NCI-H526 (cell line): ENCODE results near the gene OOSP3.
"Not testable (repeated sequence)": the region's sequence is repeated elsewhere in the genome, so short reads cannot be mapped to it uniquely, and the experiment has no call there.

ENCODE experiments used
- DNase-seq, 2 experiments: peaks; one replicate each; lab custom pipeline; 2025; lab: John Stamatoyannopoulos, UW

Gene OOSP3, protein sequence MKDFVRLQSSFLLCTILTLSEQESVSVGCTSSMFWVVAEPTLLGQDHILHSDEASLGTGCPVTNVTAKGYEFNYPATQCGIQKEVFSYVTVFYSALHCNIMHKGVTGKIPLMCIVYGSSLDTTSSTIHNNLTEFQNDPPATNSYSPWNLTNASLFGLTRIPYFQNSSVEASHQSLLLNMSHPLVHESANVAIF

DNA sequence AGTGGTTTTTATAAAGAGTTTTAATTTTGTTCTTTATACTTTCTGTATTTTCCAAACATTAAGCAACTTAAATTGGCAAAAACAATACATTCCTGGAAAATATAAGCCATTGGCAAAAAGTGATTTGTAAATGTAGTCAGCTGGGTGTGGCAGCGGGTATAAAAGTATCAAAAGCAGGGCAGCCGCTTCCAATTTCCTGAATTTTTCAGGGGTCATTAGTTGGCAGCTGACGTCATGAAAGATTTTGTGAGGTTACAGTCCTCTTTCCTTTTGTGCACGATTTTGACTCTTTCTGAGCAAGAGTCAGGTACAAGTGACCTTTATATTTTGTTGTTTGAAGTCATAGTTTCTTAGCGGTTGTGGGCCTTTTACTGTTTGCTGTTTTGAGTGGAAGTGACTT, at the start of gene OOSP3:
Gene OOSP3, plus strand, starts transcription at position 208 of the 400 bp plus-strand sequence. Its CDS starts 27 bp downstream, at position 235.
- no peak for DNase-seq

DNA sequence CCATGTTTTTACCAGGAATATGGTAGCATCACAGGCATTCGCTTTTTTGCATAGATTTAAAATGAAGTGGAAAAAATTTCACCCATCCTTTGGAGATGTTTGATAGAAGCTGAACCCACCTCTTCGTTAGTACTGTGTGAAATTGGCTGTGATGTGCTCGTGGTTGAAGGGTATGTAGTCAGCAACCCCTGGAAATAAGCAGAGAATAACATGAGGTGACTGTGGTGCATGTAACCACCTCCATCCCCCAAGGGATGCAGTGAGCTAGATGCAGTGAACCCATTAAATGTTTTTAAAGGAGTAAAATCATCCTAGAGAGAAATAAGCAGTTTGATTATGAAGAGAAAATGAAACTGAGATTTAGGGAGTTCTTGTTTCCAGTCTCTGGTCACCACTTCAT, 49.2 kb upstream of the OOSP3 start:
- no peak for DNase-seq

DNA sequence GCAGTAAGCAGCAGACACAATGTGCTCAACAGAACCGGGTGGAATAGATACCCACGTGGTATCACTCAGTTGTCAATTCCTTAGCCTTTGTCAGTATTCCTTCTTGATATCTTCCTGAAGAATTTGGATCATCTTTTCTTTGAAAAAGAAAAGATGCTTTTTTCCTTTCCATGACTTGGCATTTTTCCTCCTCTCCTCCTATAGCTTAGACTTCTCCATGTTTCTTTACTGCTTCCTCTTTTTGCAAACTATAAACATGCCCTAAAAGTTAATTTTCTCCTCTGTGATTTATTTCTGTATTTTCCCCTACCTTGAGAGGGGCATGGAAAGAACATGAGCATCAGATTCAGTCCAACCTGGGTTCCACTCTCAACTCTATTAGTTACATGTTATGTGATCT, 45.0 kb upstream of the OOSP3 start:
- DNase-seq = no peak

DNA sequence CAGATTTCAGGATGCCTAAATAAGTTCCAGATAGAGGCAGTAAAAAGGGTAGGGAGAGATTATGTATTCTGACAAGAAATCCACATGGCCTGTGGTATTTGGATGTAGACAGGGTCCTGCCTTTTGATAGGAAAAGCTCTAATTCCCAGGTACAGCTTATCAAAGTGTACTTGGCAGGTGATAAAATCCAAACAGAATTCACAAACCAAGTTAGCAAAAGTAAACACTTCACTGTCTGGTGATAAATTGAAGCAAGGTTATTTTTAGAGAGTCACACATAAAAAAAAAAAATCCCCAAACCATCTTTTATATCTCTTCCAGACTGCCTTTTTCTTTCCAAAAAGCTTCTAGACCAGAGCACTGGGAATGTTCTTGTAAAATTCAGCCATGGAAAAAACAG, 39.0 kb upstream of the OOSP3 start:
- no peak for DNase-seq

DNA sequence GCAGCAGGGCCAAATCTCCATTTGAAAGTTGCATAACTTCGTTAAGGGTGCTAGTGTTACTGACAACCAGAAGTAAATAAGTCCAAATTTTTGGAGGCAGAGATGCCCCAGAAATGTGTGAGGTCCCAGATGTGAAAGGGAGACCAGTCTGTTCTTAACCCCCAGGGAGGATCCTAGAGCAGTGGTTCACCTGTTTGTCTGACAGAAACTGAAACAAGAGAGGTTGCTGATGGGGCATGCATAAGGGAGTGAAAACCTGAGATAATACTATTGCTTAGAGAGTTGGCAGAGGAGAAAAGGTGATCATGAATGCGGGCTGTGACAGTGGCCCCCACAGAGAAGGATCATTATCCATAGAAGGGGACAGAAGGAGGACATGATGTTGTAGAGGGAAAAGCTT, 37.1 kb upstream of the OOSP3 start:
- no peak for DNase-seq

DNA sequence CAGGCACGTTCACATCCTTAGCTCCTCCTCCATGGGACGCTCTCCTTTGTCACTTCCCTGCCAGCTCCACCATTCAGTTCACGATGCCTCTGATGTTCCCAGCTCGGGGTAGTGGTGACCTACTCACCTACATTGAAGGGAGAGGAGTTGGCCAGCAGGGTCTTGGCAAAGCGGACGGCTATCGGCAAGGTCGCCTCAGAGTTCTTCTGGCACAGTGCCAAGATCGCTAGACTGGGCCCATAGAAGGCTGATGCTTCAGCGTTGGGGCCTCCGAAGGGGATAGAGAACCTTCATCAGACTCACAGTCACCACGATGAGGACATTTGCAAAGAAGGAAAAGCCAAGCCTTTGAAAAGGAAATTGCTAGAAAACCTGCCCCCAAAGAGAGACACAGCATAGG, 36.3 kb upstream of the OOSP3 start:
- no peak for DNase-seq

DNA sequence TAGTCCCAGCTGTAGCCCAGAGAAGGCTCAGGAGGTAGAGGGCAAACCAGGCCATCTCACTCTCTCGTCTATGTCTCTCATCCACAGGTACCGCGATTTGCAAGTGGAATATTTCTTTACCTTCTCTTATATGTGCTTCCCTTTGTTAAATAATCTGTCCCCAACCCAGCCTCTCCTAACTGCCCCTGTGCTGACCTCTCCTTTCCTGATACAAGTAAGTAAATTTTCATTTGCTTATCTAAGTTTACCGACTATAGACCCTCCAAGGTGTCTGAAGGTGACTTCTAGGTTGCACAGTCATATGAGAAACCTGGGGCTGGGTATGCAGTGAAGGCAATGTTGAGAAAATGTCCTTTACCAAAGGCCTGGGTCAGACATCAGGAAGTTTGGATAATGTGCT, 33.2 kb upstream of the OOSP3 start, which contains the start of gene CBLIF:
Gene CBLIF, minus strand, starts transcription at position 101 of the 400 bp plus-strand sequence. Its CDS starts 46 bp downstream, at position 55.
- DNase-seq = no peak

DNA sequence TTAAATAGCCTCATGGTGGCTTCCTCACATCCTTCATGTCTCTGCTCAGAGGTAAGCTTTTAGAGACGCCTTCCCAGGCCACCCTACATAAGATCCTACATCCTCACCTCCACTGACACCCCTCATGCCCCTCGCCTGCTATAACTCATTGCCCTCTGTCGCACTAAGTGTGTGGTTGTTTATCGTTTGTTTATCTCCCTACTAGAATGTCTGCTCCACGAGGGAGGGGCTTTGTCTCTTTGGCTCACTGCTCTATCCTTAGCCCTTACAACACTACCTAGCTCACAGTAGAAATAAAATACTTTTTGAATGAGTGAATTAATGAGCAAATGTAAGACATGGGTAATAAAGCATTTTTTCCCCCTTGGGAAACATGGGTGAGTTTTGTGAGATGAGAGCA, 32.0 kb upstream of the OOSP3 start:
- no peak for DNase-seq

DNA sequence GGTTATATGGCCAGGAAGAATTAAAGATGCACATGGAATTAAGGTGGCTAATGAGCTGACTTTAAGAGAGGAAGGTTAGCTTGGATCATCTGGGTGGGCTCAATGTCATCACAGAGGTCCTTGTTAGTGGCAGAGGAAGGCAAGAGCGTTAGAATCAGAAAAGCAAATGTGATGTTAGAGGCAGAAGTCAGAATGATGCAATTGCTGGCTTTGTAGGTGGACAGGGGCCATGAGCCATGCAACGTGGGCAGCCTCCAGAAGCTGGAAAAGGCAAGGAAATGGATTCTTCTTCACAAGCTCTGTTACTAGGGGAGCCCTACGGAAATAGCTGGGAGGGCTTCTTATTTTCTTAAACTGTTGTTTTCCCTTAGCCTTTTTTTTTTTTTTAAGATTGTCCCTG, 31.0 kb upstream of the OOSP3 start:
- no peak for DNase-seq

DNA sequence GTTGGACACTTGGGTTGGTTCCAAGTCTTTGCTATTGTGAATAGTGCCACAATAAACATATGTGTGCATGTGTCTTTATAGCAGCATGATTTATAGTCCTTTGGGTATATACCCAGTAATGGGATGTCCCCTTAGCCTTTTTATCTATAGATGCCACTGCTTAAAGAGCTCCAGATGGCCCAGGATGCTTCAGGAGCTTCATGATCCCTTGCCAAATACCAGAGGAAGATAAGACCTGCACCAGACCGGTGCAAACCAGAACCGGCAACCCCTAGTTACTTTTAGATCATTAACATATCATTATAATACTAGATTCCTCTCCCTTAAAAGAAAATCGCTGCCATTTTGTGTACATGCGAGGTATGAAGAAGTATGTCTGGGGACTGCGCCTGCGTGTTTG, 30.1 kb upstream of the OOSP3 start:
- DNase-seq = not testable (repeated sequence)

DNA sequence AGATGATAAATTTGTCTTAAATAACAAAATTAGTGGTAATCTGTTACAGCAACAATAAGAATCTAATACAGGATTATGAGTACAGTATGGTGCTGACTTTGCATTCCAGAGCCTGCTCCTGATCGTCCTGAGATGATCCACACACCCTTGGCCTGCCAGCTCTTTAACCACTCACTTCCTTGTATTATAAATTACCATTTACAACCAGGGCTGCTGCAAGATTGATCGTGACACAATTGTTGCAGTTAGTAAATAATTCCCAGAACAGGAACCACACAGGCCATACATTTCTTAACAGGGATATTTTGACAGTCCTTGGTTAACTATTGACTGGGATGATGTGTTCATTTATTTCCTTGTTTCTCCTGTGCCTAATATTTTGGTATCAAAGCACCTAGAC, 29.5 kb upstream of the OOSP3 start:
- DNase-seq = no peak

DNA sequence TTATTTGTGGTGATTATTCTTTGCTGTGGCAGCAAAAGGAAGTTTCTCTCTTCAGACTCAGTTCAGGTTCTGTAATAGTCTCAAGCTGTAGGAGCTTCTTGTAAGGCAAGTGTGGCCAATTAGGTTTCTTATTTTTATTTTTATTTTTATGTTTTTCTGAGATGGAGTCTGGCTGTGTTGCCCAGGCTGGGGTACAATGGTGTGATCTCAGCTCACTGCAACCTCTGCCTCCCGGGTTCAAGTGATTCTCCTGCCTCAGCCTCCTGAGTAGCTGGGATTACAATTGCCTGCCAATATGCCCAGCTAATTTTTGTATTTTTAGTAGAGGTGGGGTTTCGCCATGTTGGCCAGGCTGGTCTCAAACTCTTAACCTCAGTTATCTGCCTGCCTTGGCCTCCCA, 29.0 kb upstream of the OOSP3 start:
- not testable (repeated sequence) for DNase-seq

DNA sequence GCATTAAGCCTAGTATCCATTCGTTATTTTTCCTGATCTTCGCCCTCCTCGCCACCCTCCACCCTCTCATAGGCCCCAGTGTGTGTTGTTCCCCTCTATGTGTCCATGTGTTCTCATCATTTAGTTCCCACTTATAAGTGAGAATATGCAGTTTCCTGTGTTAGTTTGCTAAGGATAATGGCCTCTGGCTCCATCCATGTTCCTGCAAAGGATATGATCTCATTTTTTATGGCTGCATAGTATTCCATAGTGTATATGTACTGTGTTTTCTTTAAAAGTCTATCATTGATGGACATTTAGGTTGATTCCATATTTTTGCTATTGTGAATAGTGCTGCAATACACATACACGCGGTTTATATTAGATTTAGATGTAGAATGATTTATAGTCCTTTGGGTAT, 27.2 kb upstream of the OOSP3 start:
- not testable (repeated sequence) for DNase-seq

DNA sequence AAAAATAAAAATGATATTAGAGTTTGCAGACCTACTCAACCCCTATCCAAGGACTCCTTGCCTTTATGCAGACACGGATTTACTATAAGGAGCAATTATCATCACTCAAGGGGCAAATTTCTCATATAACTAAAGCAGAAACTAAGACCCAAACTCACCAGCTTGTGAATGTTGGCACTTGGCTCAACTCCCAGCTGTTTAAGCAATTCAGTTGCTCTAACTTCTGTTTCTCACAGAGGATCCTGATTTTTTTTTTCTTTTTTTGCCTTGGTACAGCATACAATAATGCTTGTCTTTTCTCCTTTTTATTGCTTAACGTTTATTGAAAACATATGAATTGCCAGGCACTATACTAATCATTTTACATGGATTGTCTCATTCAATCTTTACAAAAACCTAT, 23.7 kb upstream of the OOSP3 start:
- no peak for DNase-seq

DNA sequence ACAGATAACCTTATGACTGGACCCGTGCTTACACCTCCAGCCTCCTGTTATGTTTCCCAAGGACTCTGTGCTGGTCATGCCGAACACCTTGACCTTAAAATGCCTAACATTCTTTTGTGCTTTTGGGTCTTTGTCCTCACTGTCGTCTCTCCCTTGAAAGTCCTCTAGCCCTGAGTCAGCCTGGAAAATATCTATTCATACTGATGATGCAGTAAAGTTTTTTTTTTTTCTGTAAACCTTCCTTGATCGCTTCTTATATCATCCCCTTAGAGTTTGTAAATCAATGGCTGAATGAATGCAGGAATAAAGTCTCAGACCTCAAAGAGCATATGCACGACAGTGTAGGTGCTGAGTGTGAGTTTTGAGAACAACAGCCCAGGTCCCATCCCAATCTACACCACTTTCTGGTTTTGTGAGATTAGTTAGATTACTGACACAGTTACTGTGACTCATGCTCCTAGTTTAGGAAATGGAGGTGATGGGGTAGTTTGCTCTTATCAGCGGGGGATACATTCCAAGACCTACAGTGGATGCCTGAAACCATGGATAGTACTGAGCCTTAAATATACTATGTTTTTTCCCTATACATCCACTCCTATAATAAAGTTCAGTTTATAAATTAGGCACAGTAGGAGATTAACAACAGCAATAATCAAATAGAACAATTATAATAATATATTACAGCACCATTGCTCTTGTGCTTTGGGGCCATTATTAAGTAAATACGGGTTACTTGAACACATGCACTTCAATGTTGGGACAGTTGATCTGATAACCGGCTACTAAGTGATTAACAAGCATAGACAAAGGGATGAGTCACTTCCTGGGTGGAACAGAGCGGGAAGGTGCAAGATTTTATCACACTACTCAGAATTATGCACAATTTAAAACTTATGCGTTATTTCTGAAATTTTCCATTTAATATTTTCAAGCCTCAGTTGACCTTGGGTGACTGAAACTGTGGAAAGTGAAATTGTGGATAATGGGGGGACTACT, 20.8 kb upstream of the OOSP3 start:
- no peak for DNase-seq

DNA sequence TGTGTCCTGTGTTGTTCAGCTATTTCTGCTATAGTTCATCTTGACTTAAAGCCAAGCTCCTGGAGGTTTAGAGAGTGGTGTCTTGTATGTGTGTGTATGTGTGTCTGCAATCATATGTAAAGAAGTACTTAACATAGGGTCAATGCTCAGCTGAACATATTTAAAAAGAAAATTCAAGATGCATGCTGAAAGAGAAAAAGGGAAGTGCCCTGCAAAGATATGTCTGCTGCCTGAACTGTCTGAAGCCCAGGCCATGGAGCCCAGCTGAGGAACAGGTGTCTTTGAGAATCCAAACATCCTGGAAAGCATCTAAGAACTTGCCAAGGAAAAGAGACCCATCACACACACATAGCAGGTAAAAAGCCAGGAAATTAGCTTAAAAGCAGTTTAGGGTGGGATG, 18.9 kb upstream of the OOSP3 start:
- DNase-seq = no peak

DNA sequence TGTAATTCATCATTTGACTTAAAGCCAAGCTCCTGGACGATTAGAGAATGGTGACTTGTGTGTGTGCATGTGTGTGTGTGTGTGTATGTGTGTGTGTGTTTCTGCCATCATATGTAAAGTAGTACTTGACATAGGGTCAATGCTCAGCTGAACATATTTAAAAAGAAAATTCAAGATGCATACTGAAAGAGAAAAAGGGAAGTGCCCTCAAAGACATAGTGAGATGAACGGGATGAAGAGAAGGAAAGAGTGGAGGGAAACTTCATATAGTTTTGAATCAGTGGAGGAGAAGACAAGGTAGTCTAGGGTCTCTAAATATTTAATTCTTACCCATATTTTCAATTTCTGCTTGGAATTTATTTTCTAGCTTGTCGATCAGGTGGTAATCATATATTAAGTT, 16.3 kb upstream of the OOSP3 start:
- DNase-seq = no peak

DNA sequence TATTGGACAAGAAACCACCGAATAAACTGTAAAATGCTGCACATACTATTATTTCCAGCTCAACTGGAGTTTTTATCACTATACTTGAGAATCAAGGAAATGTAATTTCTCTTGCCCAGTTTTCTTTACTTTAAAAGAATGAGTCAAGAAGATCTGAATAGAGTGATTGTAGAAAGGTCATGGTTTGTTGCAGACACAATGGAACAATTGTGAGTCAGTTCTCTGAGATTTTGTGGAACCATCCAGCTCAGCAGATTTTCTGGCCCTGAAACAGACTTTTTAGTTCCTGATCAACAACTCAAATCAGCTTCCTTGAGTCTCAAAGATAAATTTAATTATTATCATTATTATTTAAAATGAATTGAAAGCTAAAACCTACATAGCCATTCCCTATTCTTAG, 13.6 kb upstream of the OOSP3 start:
- DNase-seq = no peak

DNA sequence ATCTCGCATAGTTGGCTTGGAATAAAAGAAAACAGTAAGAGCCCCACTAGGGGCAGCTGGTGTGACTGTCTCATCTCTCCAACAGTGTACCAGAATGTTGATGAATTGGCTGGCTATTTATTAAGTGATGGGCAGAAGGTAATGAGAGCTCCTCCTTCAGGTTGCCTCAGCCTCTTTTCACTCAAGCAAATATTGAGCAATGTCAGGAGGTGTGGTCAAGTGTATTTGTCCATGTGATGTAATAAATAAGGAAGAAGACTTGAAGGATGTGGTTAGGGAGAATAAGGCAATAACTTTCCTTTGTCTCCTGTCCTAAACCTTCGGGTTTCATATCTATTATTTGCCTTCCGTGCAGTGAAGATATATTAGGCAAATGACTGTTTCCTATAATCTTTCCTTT, 12.2 kb upstream of the OOSP3 start, which contains the start of gene TCN1:
Gene TCN1, minus strand, starts transcription at position 91 of the 400 bp plus-strand sequence. Its CDS starts 17 bp downstream, at position 74.
- no peak for DNase-seq

DNA sequence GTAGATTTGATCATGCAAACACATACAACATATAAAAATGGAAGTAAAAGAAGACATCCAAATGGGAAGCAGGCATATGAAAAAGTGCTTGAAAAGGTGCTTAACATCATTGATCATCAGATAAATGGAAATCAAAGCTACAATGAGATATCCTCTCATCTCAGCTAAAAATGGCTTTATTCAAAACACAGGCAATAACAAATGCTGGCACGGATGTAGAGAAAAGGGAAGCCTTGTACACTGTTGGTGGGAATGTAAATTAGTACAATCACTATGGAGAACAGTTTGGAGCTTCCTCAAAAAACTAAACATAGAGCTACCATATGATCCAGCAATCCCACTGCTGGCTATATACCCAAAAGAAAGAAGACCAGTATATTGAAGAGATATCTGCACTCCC, 11.7 kb upstream of the OOSP3 start:
- no peak for DNase-seq

DNA sequence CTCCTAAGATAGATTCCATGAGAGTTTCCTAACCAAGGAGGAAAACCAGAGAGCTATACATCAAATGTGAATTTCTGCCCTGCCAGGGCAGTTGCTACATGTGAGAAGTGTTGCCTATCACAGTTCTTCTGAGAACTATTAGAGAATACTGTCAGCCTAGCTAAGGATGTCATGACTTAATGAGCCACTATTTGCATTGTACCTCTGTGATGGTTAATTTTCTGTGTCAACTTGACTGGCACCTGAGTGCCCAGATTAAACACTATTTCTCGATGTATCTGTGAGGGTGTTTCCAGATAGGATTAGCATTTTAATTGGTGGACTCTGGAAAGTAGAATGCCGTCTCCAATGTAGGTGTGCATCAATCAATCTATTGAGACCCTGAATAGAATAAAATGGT, 10.6 kb upstream of the OOSP3 start:
- DNase-seq = no peak

DNA sequence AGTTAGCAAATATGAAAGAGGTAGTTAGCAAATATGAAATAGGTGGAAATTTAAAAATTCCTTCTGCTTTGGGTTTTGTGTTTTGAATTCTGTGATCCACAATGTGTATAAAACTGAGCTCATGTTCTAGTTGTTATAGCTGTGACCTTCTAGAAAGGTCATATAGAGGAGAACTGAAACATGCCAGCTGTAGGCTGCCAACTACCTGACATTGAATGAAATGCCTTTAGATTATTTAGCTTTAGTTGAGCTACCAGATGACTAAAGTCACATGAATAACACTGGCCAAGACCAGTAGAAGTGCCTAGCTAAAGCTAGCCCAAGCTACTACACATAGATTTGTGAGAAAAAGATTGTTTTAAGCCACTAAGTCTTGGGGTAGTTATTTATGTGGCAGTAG, 6.5 kb upstream of the OOSP3 start:
- no peak for DNase-seq

DNA sequence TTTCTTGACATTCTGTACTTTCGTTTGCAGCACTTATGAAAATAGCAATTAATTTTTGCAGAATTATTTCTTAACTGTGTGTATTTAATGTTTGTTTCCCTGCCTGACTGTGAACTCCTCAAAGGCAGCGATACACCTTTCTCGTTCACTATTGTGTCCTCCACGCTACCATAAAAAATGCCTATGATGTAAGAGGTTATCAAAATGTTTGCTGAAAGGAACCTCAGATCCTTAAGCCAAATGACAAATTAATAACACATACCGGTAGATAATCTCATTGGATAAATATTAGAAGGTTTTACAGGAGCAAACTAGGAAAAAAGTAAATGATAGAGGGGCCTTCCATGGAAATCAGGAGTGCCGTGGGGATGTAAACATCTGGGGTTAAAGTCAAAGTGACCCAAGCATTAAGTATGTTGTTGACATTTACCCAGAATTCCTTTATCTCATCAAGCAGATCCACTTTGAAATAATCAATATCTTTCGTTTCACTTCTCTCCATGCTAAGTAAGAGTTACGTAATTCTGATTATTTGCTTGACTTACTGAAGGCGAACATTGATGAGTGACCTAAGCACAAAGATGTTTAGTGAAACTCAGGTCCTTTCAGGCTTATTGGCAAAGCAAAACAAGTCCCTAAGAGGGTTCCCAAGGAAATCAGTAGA, 2.6 kb upstream of the OOSP3 start:
- no peak for DNase-seq
